ENCODE data around the gene MMP14. TPM values are rescaled to one million over a fixed set of nuclear protein-coding genes. Genes with fewer than 3 reads are reported as not detected.

Gene MMP14
- polyA plus RNA-seq, 1 experiment = 365 TPM

DNA sequence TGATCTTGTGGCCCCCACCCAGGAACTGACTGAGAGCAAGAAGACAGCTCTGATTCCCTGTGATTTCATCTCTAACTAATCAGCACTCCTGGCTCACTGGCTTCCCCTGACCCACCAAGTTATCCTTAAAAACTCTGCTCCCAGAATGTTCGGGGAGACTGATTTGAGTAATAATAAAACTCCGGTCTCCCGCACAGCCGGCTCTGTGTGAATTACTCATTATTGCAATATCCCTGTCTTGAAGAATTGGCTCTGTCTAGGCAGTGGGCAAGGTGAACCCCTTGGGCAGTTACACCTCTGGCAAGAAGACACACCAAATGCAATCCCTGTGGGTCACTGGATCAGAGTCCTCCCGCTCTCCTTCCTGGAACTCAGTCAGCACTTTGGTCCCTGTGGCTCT is 42.4 kb upstream of the MMP14 start:
- POLR2A ChIA-PET = no interaction called here
- peaks cover 10% of the 10 kb centered on the region for H3K27me3 ChIP-seq (ENCODE audit: control insufficient read depth, insufficient read depth, low read length)
- H3K27ac ChIP-seq (ENCODE audit: low read depth, low read length) = no peak overlapping the region
- no peak for DNase-seq (ENCODE audit: low read depth, low spot score)
- no peak overlapping the region for H3K4me3 ChIP-seq (ENCODE audit: low read depth, low read length)
- CTCF ChIA-PET = interaction anchor here (1.0 kb wide), 1 partner anchor 30 kb away, joined by 3 read pairs; no protein-coding TSS in a partner anchor
- TF ChIP-seq CTCF (IDR thresholded peaks at IDR 0.05; ENCODE audit: low read depth, low read length) = no peak
- H3K9me3 ChIP-seq (ENCODE audit: control insufficient read depth, insufficient read depth, low read length) = 0 out of 2 replicates have a peak, but pooled peaks cover 6% of the 10 kb centered on the region

DNA sequence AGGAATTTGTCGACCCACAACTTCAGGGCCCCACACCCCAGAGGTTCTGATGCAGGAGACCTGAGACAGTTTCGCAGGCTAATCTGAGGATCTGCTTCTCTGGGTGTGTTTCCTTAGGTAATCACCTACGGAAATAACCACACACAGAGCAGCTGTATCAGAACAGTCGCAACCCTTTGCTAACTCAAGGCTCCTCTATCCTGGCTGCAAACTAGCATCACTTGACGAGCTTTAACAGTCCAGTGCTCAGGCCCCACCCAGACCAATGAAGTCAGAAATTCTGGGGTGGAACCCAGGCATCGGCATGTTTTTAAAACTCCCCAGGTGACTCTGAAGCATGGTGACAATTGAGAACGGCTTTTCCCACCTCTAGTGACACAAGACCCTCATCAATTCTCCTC is 41.8 kb upstream of the MMP14 start:
- no peak for TF ChIP-seq CTCF (IDR thresholded peaks at IDR 0.05; ENCODE audit: low read depth, low read length)
- H3K9me3 ChIP-seq (ENCODE audit: control insufficient read depth, insufficient read depth, low read length) = 0 out of 2 replicates have a peak, but pooled peaks cover 6% of the 10 kb centered on the region
- no peak overlapping the region for H3K4me3 ChIP-seq (ENCODE audit: low read depth, low read length)
- H3K27ac ChIP-seq (ENCODE audit: low read depth, low read length) = no peak overlapping the region
- ChIA-PET POLR2A (no interaction called here), CTCF (interaction anchor here (1.0 kb wide), 1 partner anchor 29 kb away, joined by 3 read pairs; no protein-coding TSS in a partner anchor)
- peaks cover 10% of the 10 kb centered on the region for H3K27me3 ChIP-seq (ENCODE audit: control insufficient read depth, insufficient read depth, low read length)
- no peak for DNase-seq (ENCODE audit: low read depth, low spot score)

- TF ChIP-seq CTCF (IDR thresholded peaks at IDR 0.05; ENCODE audit: low read depth, low read length) = no peak
- POLR2A ChIA-PET = no interaction called here
- no peak overlapping the region for H3K27ac ChIP-seq (ENCODE audit: low read depth, low read length)
- no peak overlapping the region for H3K4me3 ChIP-seq (ENCODE audit: low read depth, low read length)
- DNase-seq (ENCODE audit: low read depth, low spot score) = no peak
- peaks cover 10% of the 10 kb centered on the region for H3K27me3 ChIP-seq (ENCODE audit: control insufficient read depth, insufficient read depth, low read length)
- CTCF ChIA-PET = interaction anchor here (0.6 to 0.8 kb wide), 2 partner anchors 27 to 225 kb away, joined by 3 to 4 read pairs; no protein-coding TSS in a partner anchor
- H3K9me3 ChIP-seq (ENCODE audit: control insufficient read depth, insufficient read depth, low read length) = 0 out of 2 replicates have a peak, but pooled peaks cover 6% of the 10 kb centered on the region
Observed at GRCh38 chr14:22796087-22796707, 40.2 kb upstream of the MMP14 start.

- ChIA-PET POLR2A (interaction anchor here (0.6 kb wide), 1 partner anchor 18 kb away, joined by 3 read pairs; no protein-coding TSS in a partner anchor), CTCF (interaction anchor here (0.8 kb wide), 1 partner anchor 26 kb away, joined by 4 read pairs; no protein-coding TSS in a partner anchor)
- H3K27ac ChIP-seq (ENCODE audit: low read depth, low read length) = no peak overlapping the region
- TF ChIP-seq CTCF (IDR thresholded peaks at IDR 0.05; ENCODE audit: low read depth, low read length) = no peak
- no peak for DNase-seq (ENCODE audit: low read depth, low spot score)
- peaks cover 10% of the 10 kb centered on the region for H3K27me3 ChIP-seq (ENCODE audit: control insufficient read depth, insufficient read depth, low read length)
- 0 out of 2 replicates have a peak, but pooled peaks cover 6% of the 10 kb centered on the region for H3K9me3 ChIP-seq (ENCODE audit: control insufficient read depth, insufficient read depth, low read length)
- no peak overlapping the region for H3K4me3 ChIP-seq (ENCODE audit: low read depth, low read length)
Observed at GRCh38 chr14:22797017-22797917, 39.1 kb upstream of the MMP14 start.

Data from AG04450 (cell line).